ENCODE measurements around the gene C15orf40.

C15orf40 gene

GRCh38 chr15:82992436-82992998 is 18.9 kb downstream of the C15orf40 start:
- no peak for DNase-seq

- no peak for DNase-seq
Observed at GRCh38 chr15:82986442-82986780, 25.0 kb downstream of the C15orf40 start.

- peak; percentile 74 for DNase-seq
Observed at GRCh38 chr15:82985688-82986441, 25.6 kb downstream of the C15orf40 start, which contains the start of gene RAMAC. TSS of gene RAMAC (plus strand) at chr15:82986210. CDS start at chr15:82989019, 2,809 bp downstream.

GRCh38 chr15:82980981-82981380 is 30.5 kb downstream of the C15orf40 start:
- no peak for DNase-seq

GRCh38 chr15:82979726-82980125 is 31.7 kb downstream of the C15orf40 start:
- DNase-seq = no peak

GRCh38 chr15:82978438-82978837 is 33.0 kb downstream of the C15orf40 start:
- DNase-seq = no peak

- DNase-seq = no peak
Observed at GRCh38 chr15:82977076-82977475, 34.4 kb downstream of the C15orf40 start.

- DNase-seq = no peak
Observed at GRCh38 chr15:82972990-82973389, 38.4 kb downstream of the C15orf40 start.

- no peak for DNase-seq
Observed at GRCh38 chr15:82971218-82971984, 40.0 kb downstream of the C15orf40 start.

GRCh38 chr15:82970696-82971095 is 40.7 kb downstream of the C15orf40 start:
- DNase-seq = no peak

- DNase-seq = no peak
Observed at GRCh38 chr15:82970078-82970686, 41.3 kb downstream of the C15orf40 start.

GRCh38 chr15:82969353-82969752 is 42.1 kb downstream of the C15orf40 start:
- DNase-seq = no peak

- no peak for DNase-seq
Observed at GRCh38 chr15:82968066-82968465, 43.4 kb downstream of the C15orf40 start.

GRCh38 chr15:82966671-82967071 is 44.8 kb downstream of the C15orf40 start:
- DNase-seq = no peak

GRCh38 chr15:82964890-82965289 is 46.5 kb downstream of the C15orf40 start:
- DNase-seq = no peak

GRCh38 chr15:82963471-82964341 is 47.7 kb downstream of the C15orf40 start:
- DNase-seq = no peak

GRCh38 chr15:82960766-82961165 is 50.7 kb downstream of the C15orf40 start:
- no peak for DNase-seq

GRCh38 chr15:82959423-82959822 is 52.0 kb downstream of the C15orf40 start:
- no peak for DNase-seq

- no peak for DNase-seq
Observed at GRCh38 chr15:82958638-82959037, 52.8 kb downstream of the C15orf40 start.

- DNase-seq = no peak
Observed at GRCh38 chr15:82952158-82953081, 59.0 kb downstream of the C15orf40 start, which contains the start of gene HOMER2. TSS of gene HOMER2 (minus strand) at chr15:82952720. CDS start at chr15:82952535, 185 bp downstream.
